ENCODE measurements around the gene MCRIP1. TPM values are rescaled to one million over a fixed set of nuclear protein-coding genes. Genes with fewer than 3 reads are reported as not detected.
A peak's percentile ranks its signal among the peaks of the same experiment; 100 is the strongest.

Gene MCRIP1
- total and polyA plus RNA-seq, 9 of the 15 experiments (the other 6 are each of a cell fraction or from before 2014, with no cell fraction given), result 0.39 to 35.8 (median 9.7) TPM

- TF ChIP-seq CBX2 (IDR thresholded peaks at IDR 0.05; ENCODE audit: insufficient read depth, low read length, poor library complexity, severe bottlenecking), result no peak
- no peak for TF ChIP-seq ZC3H8 (IDR thresholded peaks at IDR 0.05)
- TF ChIP-seq RBM39 (optimal IDR thresholded peaks at IDR 0.05; ENCODE audit: low read depth, low read length), result no peak
- TF ChIP-seq MTF1 (CRISPR knock-in tag; IDR thresholded peaks at IDR 0.05; ENCODE audit: borderline replicate concordance), result no peak
- TF ChIP-seq ZFP91 (CRISPR knock-in tag; IDR thresholded peaks at IDR 0.05), result no peak
- no peak for TF ChIP-seq E2F5 (CRISPR knock-in tag; IDR thresholded peaks at IDR 0.05)
- TF ChIP-seq FOXK2 (conservative IDR thresholded peaks at IDR 0.05 in 1 of 2, IDR thresholded peaks at IDR 0.05 in 1 of 2; ENCODE audit: low read depth in 2 of 2), result peak; percentile 23 to 43; a peak in 1 of 4 replicates
- peak; percentile 87 for TF ChIP-seq VEZF1 (CRISPR knock-in tag; IDR thresholded peaks at IDR 0.05)
- TF ChIP-seq HDGF (IDR thresholded peaks at IDR 0.05), result no peak
- no peak for TF ChIP-seq ZNF717 (CRISPR knock-in tag; IDR thresholded peaks at IDR 0.05)
- no peak; the same call in 1 of the 2 replicates for TF ChIP-seq EGR1 (conservative IDR thresholded peaks at IDR 0.05)
- TF ChIP-seq MBD2 (IDR thresholded peaks at IDR 0.05; ENCODE audit: borderline replicate concordance, low read depth), result no peak
- TF ChIP-seq ZNF165 (CRISPR knock-in tag; IDR thresholded peaks at IDR 0.05; ENCODE audit: borderline replicate concordance), result no peak
- TF ChIP-seq ZNF436 (CRISPR knock-in tag; IDR thresholded peaks at IDR 0.05), result no peak
- peak; percentile 53; the same call in 1 of the 2 replicates for TF ChIP-seq POLR2A (conservative IDR thresholded peaks at IDR 0.05)
- peak; percentile 26 for TF ChIP-seq SMAD1 (IDR thresholded peaks at IDR 0.05; ENCODE audit: low read depth, low read length, partially characterized antibody)
Observed at GRCh38 chr17:81821603-81822311, 11.3 kb downstream of the MCRIP1 start (continued).

All from K562 (cell line).